Right atrium auricular region (tissue), 2 donors: ENCODE results near the gene TMUB2. TPM values are rescaled to one million over a fixed set of nuclear protein-coding genes. Genes with fewer than 3 reads are reported as not detected.

Experiments used
- DNase-seq: peaks from one replicate; pipeline ENCODE4 v3.0.0-alpha.2; 2019; ENCODE audit warnings: low spot score
- H3K27ac ChIP-seq, 2 donors: fragments of 200-600 bp; sonication (generic); 1 replicate in 1 of 2; 2 replicates in 1 of 2; pipeline ENCODE4 v1.5.1; 2016 to 2019
- H3K27me3 ChIP-seq, 2 donors: fragments of 200-600 bp; sonication (generic); one replicate each; pipeline versions ENCODE4 v1.5.1 to v1.6.0; 2017 to 2019
- H3K36me3 ChIP-seq: fragments of 200-600 bp; sonication (generic); one replicate; pipeline ENCODE4 v1.5.1; 2016
- H3K4me1 ChIP-seq, 2 donors: fragments of 200-600 bp; sonication (generic); one replicate each; pipeline versions ENCODE4 v1.5.1 to v1.6.0; 2017 to 2019
- H3K4me3 ChIP-seq, 2 donors: fragments of 200-600 bp; sonication (generic); 1 replicate in 1 of 2; 2 replicates in 1 of 2; pipeline ENCODE4 v1.5.1; 2017 to 2019; ENCODE audit warnings: mild to moderate bottlenecking in 1 of 2, moderate library complexity in 1 of 2
- H3K9me3 ChIP-seq, 2 donors: fragments of 200-600 bp; sonication (generic); one replicate each; pipeline ENCODE4 v1.5.1; 2019
- microRNA-seq, 2 donors: library from miRNA; unstranded; fragments of <30 nt; microRNA quantifications; one replicate each; pipeline ENCODE4, GENCODE V29; 2016 to 2017; ENCODE audit warnings: borderline number of aligned reads in 2 of 2, borderline replicate concordance in 1 of 2
- total RNA-seq, 2 donors: library from RNA; depleted of rRNA; stranded (reverse); fragments of >200 nt; gene quantifications; one replicate each; pipeline ENCODE4 v1.1.0, GENCODE V29; 2016
- TF ChIP-seq, protein P1 (sequence below), 2 donors: fragments of 200-600 bp; sonication (generic); IDR thresholded peaks; one replicate each; pipeline ENCODE4 v1.5.1; 2019; ENCODE audit warnings: antibody characterized with exemption in 2 of 2

The TMUB2 gene
- total RNA-seq, 2 donors from 2014 or later = 26.4 to 26.6 TPM

DNA sequence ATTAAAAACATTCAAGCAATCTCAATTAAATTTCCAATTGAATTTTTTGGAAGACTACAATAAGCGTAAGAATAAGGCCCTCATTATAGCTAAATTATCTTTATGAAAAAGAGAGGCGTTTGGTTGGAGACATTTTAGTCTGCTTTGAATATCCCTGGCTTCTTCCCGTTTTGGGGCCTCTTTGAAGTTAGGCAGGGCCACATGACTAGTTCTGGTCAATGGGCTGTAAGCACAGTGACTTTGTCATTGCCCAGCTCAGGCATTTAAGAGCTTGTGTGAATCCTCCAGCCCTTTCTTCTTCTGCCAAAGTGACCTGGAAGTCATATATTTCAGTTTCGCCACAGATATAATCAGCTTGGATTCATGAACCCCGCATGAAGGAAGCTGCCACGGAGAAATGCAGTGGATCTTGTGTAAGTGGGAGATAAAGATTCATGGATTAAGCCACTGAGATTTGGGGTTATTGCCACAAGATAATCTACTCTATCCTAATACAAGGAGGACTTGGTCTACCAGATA lies 54.4 kb downstream of the TMUB2 start:
- H3K27ac ChIP-seq = no peak overlapping the region
- no peak overlapping the region for H3K4me3 ChIP-seq
- H3K27me3 ChIP-seq = no peaks in the 10 kb centered on the region
- H3K36me3 ChIP-seq = no peaks in the 10 kb centered on the region
- TF ChIP-seq, protein P1, sequence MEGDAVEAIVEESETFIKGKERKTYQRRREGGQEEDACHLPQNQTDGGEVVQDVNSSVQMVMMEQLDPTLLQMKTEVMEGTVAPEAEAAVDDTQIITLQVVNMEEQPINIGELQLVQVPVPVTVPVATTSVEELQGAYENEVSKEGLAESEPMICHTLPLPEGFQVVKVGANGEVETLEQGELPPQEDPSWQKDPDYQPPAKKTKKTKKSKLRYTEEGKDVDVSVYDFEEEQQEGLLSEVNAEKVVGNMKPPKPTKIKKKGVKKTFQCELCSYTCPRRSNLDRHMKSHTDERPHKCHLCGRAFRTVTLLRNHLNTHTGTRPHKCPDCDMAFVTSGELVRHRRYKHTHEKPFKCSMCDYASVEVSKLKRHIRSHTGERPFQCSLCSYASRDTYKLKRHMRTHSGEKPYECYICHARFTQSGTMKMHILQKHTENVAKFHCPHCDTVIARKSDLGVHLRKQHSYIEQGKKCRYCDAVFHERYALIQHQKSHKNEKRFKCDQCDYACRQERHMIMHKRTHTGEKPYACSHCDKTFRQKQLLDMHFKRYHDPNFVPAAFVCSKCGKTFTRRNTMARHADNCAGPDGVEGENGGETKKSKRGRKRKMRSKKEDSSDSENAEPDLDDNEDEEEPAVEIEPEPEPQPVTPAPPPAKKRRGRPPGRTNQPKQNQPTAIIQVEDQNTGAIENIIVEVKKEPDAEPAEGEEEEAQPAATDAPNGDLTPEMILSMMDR (IDR thresholded peaks at IDR 0.05) = no peak
- DNase-seq = no peak
- H3K4me1 ChIP-seq = peaks cover 0 to 6% of the 10 kb centered on the region in 2 donors
- H3K9me3 ChIP-seq = no peaks in the 10 kb centered on the region

Small RNAs within 50 kb of the gene (microRNA-seq; reads per million reads assigned to microRNA genes)
- 0 reads per million in 2 donors for gene MIR6782

Other genes starting within 250 kb of the TMUB2 start
- gene PPY, start 244.5 kb upstream of the TMUB2 start, total RNA-seq = not detected
- gene PYY, start 233.0 kb upstream of the TMUB2 start, total RNA-seq = not detected
- 1 to 10 TPM; 1.7 to 4.5 TPM for gene NAGS, start 182.3 kb upstream of the TMUB2 start, total RNA-seq
- gene TMEM101, start 172.0 kb upstream of the TMUB2 start, total RNA-seq = 10 to 100 TPM; 21.0 to 25.0 TPM
- 10 to 100 TPM; 36.8 to 41.3 TPM for gene LSM12, start 120.3 kb upstream of the TMUB2 start, total RNA-seq
- gene G6PC3, start 116.2 kb upstream of the TMUB2 start, total RNA-seq = 10 to 100 TPM; 36.0 to 41.1 TPM
- gene HDAC5, start 63.3 kb upstream of the TMUB2 start, total RNA-seq = 100 to 1,000 TPM in 1 of 2 donors, 10 to 100 TPM in 1; 80.0 to 138 TPM
- under 1 TPM; 0.59 to 0.94 TPM for gene HROB, start 45.0 kb upstream of the TMUB2 start, total RNA-seq
- gene ASB16, start 16.3 kb upstream of the TMUB2 start, total RNA-seq = 1 to 10 TPM; 8.3 TPM
- 10 to 100 TPM; 24.5 to 38.9 TPM for gene ATXN7L3, start 12.9 kb downstream of the TMUB2 start, total RNA-seq
- gene UBTF, start 32.7 kb downstream of the TMUB2 start, total RNA-seq = 10 to 100 TPM; 39.3 to 42.3 TPM
- 1 to 10 TPM in 1 of 2 donors, under 1 TPM in 1; 0.47 to 1.1 TPM for gene SLC4A1, start 81.2 kb downstream of the TMUB2 start, total RNA-seq
- 1 to 10 TPM; 1.7 to 4.5 TPM for gene RUNDC3A, start 121.6 kb downstream of the TMUB2 start, total RNA-seq
- 10 to 100 TPM; 60.4 to 83.3 TPM for gene SLC25A39, start 137.9 kb downstream of the TMUB2 start, total RNA-seq
- gene GRN, start 158.3 kb downstream of the TMUB2 start, total RNA-seq = 100 to 1,000 TPM; 258 to 290 TPM
- 1 to 10 TPM; 2.4 to 3.3 TPM for gene FAM171A2, start 176.9 kb downstream of the TMUB2 start, total RNA-seq
- 1 to 10 TPM; 1.0 to 2.6 TPM for gene ITGA2B, start 202.7 kb downstream of the TMUB2 start, total RNA-seq